B cell (primary cell): ENCODE results near the gene FIZ1. TPM values are rescaled to one million over a fixed set of nuclear protein-coding genes. Genes with fewer than 3 reads are reported as not detected.

Experiments used
- ATAC-seq: fragments of 200-7000 bp; cut with Tn5 transposase; one replicate; pipeline ENCODE4 v1.10.0; 2021; ENCODE audit warnings: low read depth, mild to moderate bottlenecking, moderate number of reproducible peaks, moderate library complexity
- CTCF ChIA-PET: fragments of 350-600 bp; sonication (Branson Sonifier 250); formaldehyde crosslinking; loops from one replicate; lab custom pipeline; 2021; ENCODE audit warnings: antibody characterized with exemption, inconsistent platforms; lab: Charles Lee
- POLR2A ChIA-PET: fragments of 350-600 bp; sonication (Branson Sonifier 250); formaldehyde crosslinking; loops from one replicate; lab custom pipeline; 2021; ENCODE audit warnings: antibody characterized with exemption; lab: Charles Lee
- DNase-seq: peaks from one replicate; pipeline ENCODE4 v3.0.0; 2013
- H2AFZ ChIP-seq: 2 replicates; pipeline ENCODE4 v1.6.1; 2012; ENCODE audit warnings: mild to moderate bottlenecking, low read depth, low read length; ENCODE audit not compliant: insufficient read depth, poor library complexity, severe bottlenecking
- H3K27ac ChIP-seq, 2 donors: 1 replicate in 1 of 2; 2 replicates in 1 of 2; pipeline ENCODE4 v1.5.1; 2012 to 2013; ENCODE audit warnings: low read length in 2 of 2, mild to moderate bottlenecking in 2 of 2, moderate library complexity in 1 of 2
- H3K27me3 ChIP-seq, 4 experiments: fragments of 200-600 bp in 1 of 4; sonication (generic) in 1 of 4; replicated peaks in 1 of 4; 1 replicate in 2 of 4; 2 replicates in 2 of 4; pipeline versions ENCODE4 v1.6.1 to v1.7.0; 2013 to 2016; ENCODE audit warnings: low read length in 3 of 4, mild to moderate bottlenecking in 2 of 4, mixed read lengths in 1 of 4, moderate library complexity in 1 of 4; ENCODE audit not compliant: insufficient read depth in 4 of 4, control insufficient read depth in 3 of 4; ENCODE audit errors: control extremely low read depth in 1 of 4
- H3K36me3 ChIP-seq, 2 experiments: replicated peaks in 1 of 2; 1 replicate in 1 of 2; 2 replicates in 1 of 2; pipeline versions ENCODE4 v1.6.1 to v1.7.1; 2013; ENCODE audit warnings: low read length in 1 of 2; ENCODE audit not compliant: insufficient read depth in 2 of 2, control insufficient read depth in 1 of 2; ENCODE audit errors: control extremely low read depth in 1 of 2, extremely low read depth in 1 of 2
- H3K4me1 ChIP-seq, 2 donors: fragments of 200-600 bp in 1 of 2; sonication (generic) in 1 of 2; 1 replicate in 1 of 2; 2 replicates in 1 of 2; pipeline versions ENCODE4 v1.5.1 to v1.6.1; 2013 to 2017; ENCODE audit warnings: low read length in 2 of 2; ENCODE audit not compliant: control insufficient read depth in 2 of 2, insufficient read depth in 2 of 2
- H3K4me2 ChIP-seq: replicated peaks from 2 replicates; pipeline ENCODE3; 2012; ENCODE audit warnings: mild to moderate bottlenecking, low read depth, low read length; ENCODE audit not compliant: poor library complexity, severe bottlenecking
- H3K4me3 ChIP-seq, 5 experiments: fragments of 200-600 bp in 1 of 5; sonication (generic) in 1 of 5; 1 replicate in 3 of 5; 2 replicates in 2 of 5; pipeline versions ENCODE4 v1.5.1 to v1.7.0; 2011 to 2016; ENCODE audit warnings: low read length in 4 of 5, mild to moderate bottlenecking in 4 of 5, low read depth in 2 of 5, control low read depth in 1 of 5, moderate library complexity in 1 of 5; ENCODE audit not compliant: insufficient read depth in 1 of 5; ENCODE audit errors: control extremely low read depth in 1 of 5, extremely low read depth in 1 of 5
- H3K79me2 ChIP-seq: fragments of 200-600 bp; sonication (generic); one replicate; pipeline ENCODE4 v1.6.0; 2016; ENCODE audit warnings: low read length; ENCODE audit not compliant: control insufficient read depth, insufficient read depth
- H3K9ac ChIP-seq: fragments of 200-600 bp; sonication (generic); 2 replicates; pipeline ENCODE4 v1.6.1; 2017; ENCODE audit warnings: mild to moderate bottlenecking, low read length, moderate library complexity
- H3K9me3 ChIP-seq, 3 donors: one replicate each; pipeline versions ENCODE4 v1.6.1 to v1.7.1; 2013; ENCODE audit warnings: low read length in 2 of 3; ENCODE audit not compliant: control insufficient read depth in 2 of 3, insufficient read depth in 1 of 3; ENCODE audit errors: control extremely low read depth in 1 of 3
- H4K20me1 ChIP-seq: 2 replicates; pipeline ENCODE4 v1.6.0; 2012; ENCODE audit warnings: mild to moderate bottlenecking, low read length; ENCODE audit not compliant: insufficient read depth, control insufficient read depth, poor library complexity, severe bottlenecking
- H3K27ac Mint-ChIP-seq: one replicate; pipeline ENCODE4 v1.8.0; 2021; ENCODE audit warnings: mixed read lengths
- H3K27me3 Mint-ChIP-seq: one replicate; pipeline ENCODE4 v1.8.0; 2021; ENCODE audit warnings: mixed read lengths
- H3K4me1 Mint-ChIP-seq: one replicate; pipeline ENCODE4 v1.8.0; 2021; ENCODE audit warnings: mixed read lengths
- H3K4me3 Mint-ChIP-seq: one replicate; pipeline ENCODE4 v1.8.0; 2021; ENCODE audit warnings: mixed read lengths
- H3K9me3 Mint-ChIP-seq: one replicate; pipeline ENCODE4 v1.8.0; 2022; ENCODE audit warnings: mixed read lengths; ENCODE audit not compliant: insufficient read depth
- EZH2 ChIP-seq: IDR thresholded peaks from 2 replicates; pipeline ENCODE4 v1.6.1; 2012; ENCODE audit warnings: borderline replicate concordance, low read depth, mild to moderate bottlenecking, moderate library complexity, low read length; ENCODE audit not compliant: insufficient read depth, poor library complexity, severe bottlenecking
- WGBS: methylation state at CpG from one replicate; pipeline ENCODE4 v1.1.5; 2013; ENCODE audit warnings: missing lambda C conversion rate; ENCODE audit not compliant: insufficient coverage; 5-methylcytosine and 5-hydroxymethylcytosine counted together
- intact Hi-C: fragments of 100-400 bp; cut with micrococcal nuclease; formaldehyde crosslinking; loops from one replicate; pipeline ENCODE4 v1.10.0; 2022
- polyA plus RNA-seq: library from polyadenylated mRNA; depleted of rRNA; stranded (reverse); fragments of >200 nt; gene quantifications from 2 replicates; pipeline ENCODE4 v1.2.3, GENCODE V29; 2012
- total RNA-seq, 2 donors: library from RNA; stranded (reverse); fragments of 120-200 nt in 1 of 2; gene quantifications; 1 replicate in 1 of 2; 2 replicates in 1 of 2; pipeline versions ENCODE4 v1.2.3 to v1.2.4, GENCODE V29; 2013 to 2022
- TF ChIP-seq, protein P1 (sequence below): fragments of 200-600 bp; IDR thresholded peaks from one replicate; pipeline ENCODE4 v1.8.0; 2022; ENCODE audit warnings: antibody characterized with exemption, mild to moderate bottlenecking

Gene FIZ1
- total and polyA plus RNA-seq, 2 donors (not counting 1 experiment from before 2014, with no cell fraction given), result 8.0 to 26.4 TPM

DNA sequence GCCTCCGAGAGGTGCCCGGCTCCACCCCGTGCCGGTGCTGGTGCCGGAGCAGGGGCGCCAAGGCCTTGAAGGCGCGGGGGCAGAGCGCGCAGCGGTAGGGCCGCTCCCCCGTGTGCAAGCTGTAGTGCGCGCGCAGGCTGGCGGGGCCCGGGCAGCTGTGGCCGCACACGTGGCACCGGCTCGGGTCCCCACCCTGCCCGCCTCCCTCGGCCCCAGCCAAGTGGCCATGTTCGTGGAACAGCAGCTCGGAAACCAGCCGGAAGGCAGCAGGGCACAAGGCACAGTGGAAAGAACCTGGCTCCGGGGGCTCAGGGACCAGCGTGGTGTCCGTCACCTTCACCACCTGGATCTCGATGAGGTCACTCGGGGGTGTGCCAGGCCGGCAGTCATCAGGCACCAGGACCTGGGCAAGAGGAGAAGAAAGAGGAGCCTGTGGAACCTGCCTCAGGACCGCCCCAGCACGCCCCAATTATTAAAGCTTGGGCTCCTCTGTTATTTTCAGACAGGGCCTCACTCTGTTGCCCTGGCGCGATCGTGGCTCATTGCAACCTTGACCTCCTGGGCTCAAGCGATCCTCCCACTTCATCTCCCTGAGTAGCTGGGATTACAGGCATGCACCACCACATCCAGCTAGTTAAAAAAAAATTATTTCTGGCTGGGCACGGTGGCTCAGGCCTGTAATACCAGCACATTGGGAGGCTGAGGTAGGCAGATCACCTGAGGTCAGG lies 23.1 kb upstream of the FIZ1 start:
- peaks cover 10% of the 10 kb centered on the region for H3K79me2 ChIP-seq
- DNase-seq, result peak; percentile 30
- POLR2A ChIA-PET, result interaction anchor here (0.5 kb wide), 2 partner anchors 16 to 23 kb away, joined by 3 to 4 read pairs; no protein-coding TSS in a partner anchor
- peaks cover 0 to 9% of the 10 kb centered on the region in 2 experiments for H3K36me3 ChIP-seq
- H2AFZ ChIP-seq, result no peak overlapping the region
- no peak overlapping the region for H3K4me3 Mint-ChIP-seq
- no peaks in the 10 kb centered on the region for H3K9me3 Mint-ChIP-seq
- peaks cover 18% of the 10 kb centered on the region for H3K4me1 Mint-ChIP-seq
- no peaks in the 10 kb centered on the region for H3K27me3 ChIP-seq
- CTCF ChIA-PET, result interaction anchor here (1.3 to 3.2 kb wide), 5 partner anchors 11 to 155 kb away, joined by 3 to 27 read pairs (median 8); partner anchors contain the start of genes FIZ1 and ZNF865
- 99% methylated on average over 35 of the region's 40 CpGs for WGBS
- no peaks in the 10 kb centered on the region for H3K9me3 ChIP-seq
- intact Hi-C loops, result loop anchor here (5.0 to 10.0 kb wide), 2 partner anchors 215 to 522 kb away; partner anchors contain the start of genes UBE2S and ZNF444
- ATAC-seq, result no peak
- no peak overlapping the region for H3K27ac Mint-ChIP-seq
- H3K4me2 ChIP-seq, result no peak overlapping the region
- no peaks in the 10 kb centered on the region for H3K27me3 Mint-ChIP-seq
- H3K27ac ChIP-seq, result no peak overlapping the region
- no peak overlapping the region for H3K4me3 ChIP-seq
- peaks cover 7% of the 10 kb centered on the region for H4K20me1 ChIP-seq
- TF ChIP-seq, protein P1, sequence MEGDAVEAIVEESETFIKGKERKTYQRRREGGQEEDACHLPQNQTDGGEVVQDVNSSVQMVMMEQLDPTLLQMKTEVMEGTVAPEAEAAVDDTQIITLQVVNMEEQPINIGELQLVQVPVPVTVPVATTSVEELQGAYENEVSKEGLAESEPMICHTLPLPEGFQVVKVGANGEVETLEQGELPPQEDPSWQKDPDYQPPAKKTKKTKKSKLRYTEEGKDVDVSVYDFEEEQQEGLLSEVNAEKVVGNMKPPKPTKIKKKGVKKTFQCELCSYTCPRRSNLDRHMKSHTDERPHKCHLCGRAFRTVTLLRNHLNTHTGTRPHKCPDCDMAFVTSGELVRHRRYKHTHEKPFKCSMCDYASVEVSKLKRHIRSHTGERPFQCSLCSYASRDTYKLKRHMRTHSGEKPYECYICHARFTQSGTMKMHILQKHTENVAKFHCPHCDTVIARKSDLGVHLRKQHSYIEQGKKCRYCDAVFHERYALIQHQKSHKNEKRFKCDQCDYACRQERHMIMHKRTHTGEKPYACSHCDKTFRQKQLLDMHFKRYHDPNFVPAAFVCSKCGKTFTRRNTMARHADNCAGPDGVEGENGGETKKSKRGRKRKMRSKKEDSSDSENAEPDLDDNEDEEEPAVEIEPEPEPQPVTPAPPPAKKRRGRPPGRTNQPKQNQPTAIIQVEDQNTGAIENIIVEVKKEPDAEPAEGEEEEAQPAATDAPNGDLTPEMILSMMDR, result no peak
- no peak for TF ChIP-seq EZH2
- H3K9ac ChIP-seq, result no peak overlapping the region
- peaks cover 10 to 14% of the 10 kb centered on the region in 2 donors for H3K4me1 ChIP-seq
